H1 (cell line): ENCODE results near the gene SMG1. TPM values are rescaled to one million over a fixed set of nuclear protein-coding genes. Genes with fewer than 3 reads are reported as not detected.

Experiments used
- CTCF ChIA-PET: fragments of 300-600 bp; sonication (Branson Sonifier 250); formaldehyde crosslinking; loops from one replicate; lab custom pipeline; 2021; ENCODE audit not compliant: partially characterized antibody; lab: Charles Lee
- POLR2A ChIA-PET: fragments of 300-600 bp; sonication (Branson Sonifier 250); formaldehyde crosslinking; loops from one replicate; lab custom pipeline; 2021; ENCODE audit warnings: inconsistent platforms; ENCODE audit not compliant: partially characterized antibody; lab: Charles Lee
- DNase-seq, 2 experiments: peaks; one replicate each; pipeline versions ENCODE4 v3.0.0 to v3.0.0-alpha.2; 2010 to 2022; ENCODE audit warnings: low spot score in 2 of 2, low read depth in 1 of 2, mixed read lengths in 1 of 2
- FAIRE-seq: peaks from 2 replicates; lab custom pipeline; 2011; peaks lifted over from hg19 to GRCh38; lab: Jason Lieb, UNC
- H2AFZ ChIP-seq: 2 replicates; pipeline ENCODE4 v1.8.1; 2012; ENCODE audit warnings: low read length, inconsistent platforms
- H2AK5ac ChIP-seq: 2 replicates; pipeline ENCODE4 v1.6.1; 2013; ENCODE audit warnings: low read depth, low read length
- H2BK120ac ChIP-seq: replicated peaks from 2 replicates; pipeline ENCODE3; 2013; ENCODE audit warnings: low read depth, low read length, inconsistent platforms
- H2BK12ac ChIP-seq: 2 replicates; pipeline ENCODE4 v1.6.1; 2013; ENCODE audit warnings: low read depth, low read length
- H2BK15ac ChIP-seq: 2 replicates; pipeline ENCODE4 v1.6.1; 2013; ENCODE audit warnings: low read length
- H2BK20ac ChIP-seq: 2 replicates; pipeline ENCODE4 v1.6.1; 2013; ENCODE audit warnings: low read length
- H2BK5ac ChIP-seq: 2 replicates; pipeline ENCODE4 v1.6.1; 2013; ENCODE audit warnings: low read depth, low read length
- H3K14ac ChIP-seq: 2 replicates; pipeline ENCODE4 v1.6.1; 2013; ENCODE audit warnings: inconsistent platforms; ENCODE audit not compliant: insufficient read length
- H3K18ac ChIP-seq: 2 replicates; pipeline ENCODE4 v1.6.1; 2013; ENCODE audit warnings: low read length; ENCODE audit errors: extremely low read depth
- H3K23ac ChIP-seq: 2 replicates; pipeline ENCODE4 v1.6.1; 2013; ENCODE audit warnings: inconsistent platforms; ENCODE audit not compliant: insufficient read length
- H3K23me2 ChIP-seq: 2 replicates; pipeline ENCODE4 v1.6.1; 2013; ENCODE audit warnings: low read depth, low read length
- H3K27ac ChIP-seq: 2 replicates; pipeline ENCODE4 v1.6.1; 2011; ENCODE audit warnings: low read depth, low read length, inconsistent platforms
- H3K27me3 ChIP-seq, 4 experiments: replicated peaks in 1 of 4; 1 replicate in 1 of 4; 2 replicates in 3 of 4; pipeline versions ENCODE4 v1.6.1 to v1.8.1; 2011 to 2013; ENCODE audit warnings: low read length in 3 of 4, mild to moderate bottlenecking in 3 of 4, inconsistent platforms in 2 of 4, mixed read lengths in 2 of 4, moderate library complexity in 1 of 4; ENCODE audit not compliant: control insufficient read depth in 3 of 4, insufficient read depth in 3 of 4; ENCODE audit errors: extremely low read depth in 1 of 4
- H3K36me3 ChIP-seq, 4 experiments: 2 replicates each; pipeline versions ENCODE4 v1.6.1 to v1.8.1; 2011 to 2013; ENCODE audit warnings: mild to moderate bottlenecking in 4 of 4, low read length in 3 of 4, moderate library complexity in 2 of 4, control low read depth in 1 of 4, inconsistent platforms in 1 of 4; ENCODE audit not compliant: insufficient read depth in 4 of 4, control insufficient read depth in 2 of 4
- H3K4ac ChIP-seq: replicated peaks from 2 replicates; pipeline ENCODE3; 2013; ENCODE audit warnings: low read length, low read depth, mixed read lengths, inconsistent platforms; ENCODE audit not compliant: insufficient read length
- H3K4me1 ChIP-seq, 4 experiments: replicated peaks in 1 of 4; 1 replicate in 1 of 4; 2 replicates in 3 of 4; pipeline versions ENCODE4 v1.6.1 to v1.8.1; 2011 to 2013; ENCODE audit warnings: low read length in 3 of 4, inconsistent platforms in 2 of 4, mixed read lengths in 1 of 4; ENCODE audit not compliant: insufficient read depth in 4 of 4, control insufficient read depth in 3 of 4
- H3K4me2 ChIP-seq, 2 experiments: 2 replicates each; pipeline versions ENCODE4 v1.6.1 to v1.8.1; 2011 to 2013; ENCODE audit warnings: low read depth in 2 of 2, low read length in 2 of 2, control low read depth in 1 of 2, inconsistent platforms in 1 of 2, mild to moderate bottlenecking in 1 of 2; ENCODE audit not compliant: insufficient read depth in 1 of 2
- H3K4me3 ChIP-seq, 4 experiments: fragments of 200-600, 300-600 bp in 1 of 4; sonication (generic), shearing (Covaris generic), sonication (Bioruptor Twin) in 1 of 4; 2 replicates each; pipeline versions ENCODE4 v1.5.1 to v1.8.1; 2011 to 2016; ENCODE audit warnings: low read length in 4 of 4, low read depth in 3 of 4, control low read depth in 2 of 4, inconsistent platforms in 2 of 4, mild to moderate bottlenecking in 2 of 4, mixed read lengths in 1 of 4, moderate library complexity in 1 of 4; ENCODE audit not compliant: insufficient read depth in 2 of 4; ENCODE audit errors: extremely low read depth in 1 of 4
- H3K56ac ChIP-seq: replicated peaks from 2 replicates; pipeline ENCODE3; 2013; ENCODE audit warnings: low read depth, mild to moderate bottlenecking, mixed read lengths, low read length, inconsistent platforms; ENCODE audit not compliant: insufficient read length
- H3K79me1 ChIP-seq: 2 replicates; pipeline ENCODE4 v1.6.1; 2013; ENCODE audit warnings: low read depth, low read length, control low read depth
- H3K79me2 ChIP-seq, 2 experiments: 2 replicates each; pipeline versions ENCODE4 v1.6.1 to v1.8.1; 2012 to 2013; ENCODE audit warnings: low read length in 2 of 2, mild to moderate bottlenecking in 2 of 2, inconsistent platforms in 1 of 2; ENCODE audit not compliant: insufficient read depth in 2 of 2, control insufficient read depth in 1 of 2
- H3K9ac ChIP-seq, 4 experiments: replicated peaks in 1 of 4; 1 replicate in 1 of 4; 2 replicates in 3 of 4; pipeline versions ENCODE4 v1.6.1 to v1.8.1; 2011 to 2013; ENCODE audit warnings: low read depth in 3 of 4, low read length in 3 of 4, control low read depth in 2 of 4, mild to moderate bottlenecking in 2 of 4, moderate library complexity in 2 of 4, inconsistent platforms in 1 of 4; ENCODE audit errors: extremely low read depth in 1 of 4
- H3K9me3 ChIP-seq, 2 experiments: 2 replicates each; pipeline versions ENCODE4 v1.6.1 to v1.8.1; 2012 to 2013; ENCODE audit warnings: mild to moderate bottlenecking in 2 of 2, moderate library complexity in 2 of 2, control low read depth in 1 of 2, inconsistent platforms in 1 of 2, low read depth in 1 of 2, low read length in 1 of 2, mixed read lengths in 1 of 2; ENCODE audit not compliant: insufficient read depth in 2 of 2
- H4K20me1 ChIP-seq, 2 experiments: replicated peaks in 1 of 2; 2 replicates each; pipeline versions ENCODE3 to v1.8.1; 2011 to 2013; ENCODE audit warnings: inconsistent platforms in 2 of 2, low read length in 2 of 2, mild to moderate bottlenecking in 1 of 2; ENCODE audit not compliant: insufficient read depth in 2 of 2, control insufficient read depth in 1 of 2
- H4K5ac ChIP-seq: 2 replicates; pipeline ENCODE4 v1.6.1; 2013; ENCODE audit warnings: low read length, low read depth, mixed read lengths, inconsistent platforms; ENCODE audit not compliant: insufficient read length
- H4K8ac ChIP-seq: 2 replicates; pipeline ENCODE4 v1.8.0; 2013; ENCODE audit warnings: mild to moderate bottlenecking, moderate library complexity, low read length, inconsistent platforms; ENCODE audit not compliant: insufficient read depth; ENCODE audit errors: extremely low read depth
- H4K91ac ChIP-seq: replicated peaks from 2 replicates; pipeline ENCODE3; 2013; ENCODE audit warnings: low read length, mixed read lengths, inconsistent platforms; ENCODE audit not compliant: insufficient read length
- CHD1 ChIP-seq: IDR thresholded peaks from 2 replicates; pipeline ENCODE4 v1.6.1; 2012; ENCODE audit warnings: low read depth, low read length, improper control_type of control experiment
- CREB1 ChIP-seq: IDR thresholded peaks from 2 replicates; pipeline ENCODE4 v1.6.1; 2012; ENCODE audit warnings: inconsistent platforms
- EGR1 ChIP-seq: IDR thresholded peaks from 2 replicates; pipeline ENCODE4 v1.6.1; 2011; ENCODE audit warnings: low read depth, low read length, borderline replicate concordance
- EP300 ChIP-seq, 2 experiments: IDR thresholded peaks; 1 replicate in 1 of 2; 2 replicates in 1 of 2; pipeline ENCODE4 v1.6.1; 2011 to 2012; ENCODE audit warnings: low read depth in 2 of 2, low read length in 2 of 2, mild to moderate bottlenecking in 2 of 2, borderline replicate concordance in 1 of 2, inconsistent platforms in 1 of 2, moderate library complexity in 1 of 2
- EZH2 ChIP-seq: fragments of 200-600 bp; sonication (generic); IDR thresholded peaks from 2 replicates; pipeline ENCODE4 v1.7.1; 2012; ENCODE audit warnings: low read depth, mild to moderate bottlenecking, moderate library complexity, low read length, inconsistent platforms; ENCODE audit not compliant: severe bottlenecking
- RFX5 ChIP-seq: IDR thresholded peaks from 2 replicates; pipeline ENCODE4 v1.6.1; 2011; ENCODE audit warnings: low read depth, low read length, improper control_type of control experiment, borderline replicate concordance
- SP2 ChIP-seq: IDR thresholded peaks from 2 replicates; pipeline ENCODE4 v1.6.1; 2012; ENCODE audit warnings: mild to moderate bottlenecking, low read length, inconsistent platforms
- SP4 ChIP-seq: IDR thresholded peaks from 2 replicates; pipeline ENCODE4 v1.6.1; 2012; ENCODE audit warnings: low read length, inconsistent platforms
- SRF ChIP-seq: IDR thresholded peaks from 2 replicates; pipeline ENCODE4 v1.6.1; 2011; ENCODE audit warnings: mild to moderate bottlenecking, low read depth, low read length, moderate library complexity
- SUZ12 ChIP-seq: fragments of 200-600 bp; sonication (generic); IDR thresholded peaks from 2 replicates; pipeline ENCODE4 v1.6.1; 2012; ENCODE audit warnings: mild to moderate bottlenecking, inconsistent platforms, low read length, moderate library complexity, mixed read lengths
- TAF7 ChIP-seq: optimal IDR thresholded peaks from 2 replicates; pipeline ENCODE3; 2011; ENCODE audit warnings: low read depth, mild to moderate bottlenecking, inconsistent platforms, low read length, moderate library complexity, borderline replicate concordance
- TBP ChIP-seq: IDR thresholded peaks from 2 replicates; pipeline ENCODE4 v1.6.1; 2011; ENCODE audit warnings: low read depth, low read length, improper control_type of control experiment
- WGBS, 2 experiments: shearing (Covaris generic) in 1 of 2; methylation state at CpG; one replicate each; pipeline versions ENCODE4 v1.1.6 to v1.1.7; 2013 to 2015; ENCODE audit warnings: low lambda C conversion rate in 2 of 2, mixed read lengths in 2 of 2, inconsistent platforms in 1 of 2, low coverage in 1 of 2, missing lambda C conversion rate in 1 of 2; ENCODE audit not compliant: insufficient replicate concordance in 2 of 2, insufficient coverage in 1 of 2, insufficient read length in 1 of 2; ENCODE audit errors: extremely low coverage in 1 of 2, missing lambda C conversion rate in 1 of 2; 5-methylcytosine and 5-hydroxymethylcytosine counted together
- polyA plus RNA-seq, 7 experiments: library from polyadenylated mRNA; depleted of rRNA in 3 of 7; stranded (reverse) in 5 of 7; unstranded in 2 of 7; fragments of >200 nt in 5 of 7; fragments of 200-250 nt in 2 of 7; gene quantifications; 1 replicate in 5 of 7; 2 replicates in 1 of 7; 4 replicates in 1 of 7; pipeline versions ENCODE4 v1.2.1 to v1.2.3, GENCODE V29; 2011 to 2013; ENCODE audit warnings: missing spikeins in 2 of 7, mixed read lengths in 2 of 7
- total RNA-seq: library from RNA; stranded (reverse); fragmentation: NEBNext Ultra II Directional; extraction: Animal tissue kit (Norgen Biotek cat#: 25700); gene quantifications from 2 replicates; pipeline ENCODE4 v1.2.1, GENCODE V29; 2021

Gene SMG1
- total and polyA plus RNA-seq, 2 of the 8 experiments (the other 6 are each of a cell fraction or from before 2014, with no cell fraction given) = 14.9 to 90.6 TPM

- no peak overlapping the region for H3K18ac ChIP-seq
- no peak overlapping the region for H3K14ac ChIP-seq
- no peaks in the 10 kb centered on the region for H3K9me3 ChIP-seq
- no peak overlapping the region for H2BK15ac ChIP-seq
- no peak overlapping the region for H2BK20ac ChIP-seq
- no peak overlapping the region for H2AK5ac ChIP-seq
- no peak overlapping the region for H4K91ac ChIP-seq
- no peak overlapping the region for H2BK5ac ChIP-seq
- ChIA-PET POLR2A (interaction anchor here (1.2 to 3.2 kb wide), 3 partner anchors 24 to 38 kb away, joined by 4 to 13 read pairs (median 7); partner anchors contain the start of gene RPS15A), CTCF (no interaction called here)
- no peak overlapping the region for H3K27ac ChIP-seq
- no peaks in the 10 kb centered on the region for H3K23me2 ChIP-seq
- no peak overlapping the region for H4K5ac ChIP-seq
- FAIRE-seq (no peak), DNase-seq (no peak)
- no peak overlapping the region for H2BK120ac ChIP-seq
- H3K36me3 ChIP-seq = peaks cover 8 to 50% (median 41%) of the 10 kb centered on the region in 4 experiments; a peak in 7 of 8 replicates
- no peak overlapping the region for H3K4me2 ChIP-seq
- no peaks in the 10 kb centered on the region for H3K4me1 ChIP-seq
- H3K9ac ChIP-seq = no peak overlapping the region
- no peak overlapping the region for H3K56ac ChIP-seq
- no peak overlapping the region for H2BK12ac ChIP-seq
- H4K20me1 ChIP-seq = peaks cover 0 to 2% of the 10 kb centered on the region in 2 experiments
- no peak overlapping the region for H3K4me3 ChIP-seq
- H3K27me3 ChIP-seq = no peaks in the 10 kb centered on the region
- H3K79me2 ChIP-seq = no peaks in the 10 kb centered on the region
- H2AFZ ChIP-seq = no peak overlapping the region
- TF ChIP-seq EZH2 (no peak), RFX5 (no peak), SUZ12 (no peak), SP4 (no peak), TAF7 (no peak), SP2 (no peak), SRF (no peak), CHD1 (no peak), EP300 (IDR thresholded peaks at IDR 0.05; ENCODE audit: borderline replicate concordance in 1 of 2, low read depth in 2 of 2, low read length in 2 of 2) (no peak), TBP (no peak), EGR1 (no peak), CREB1 (no peak)
- no peak overlapping the region for H3K23ac ChIP-seq
- H4K8ac ChIP-seq = no peak overlapping the region
- no peaks in the 10 kb centered on the region for H3K79me1 ChIP-seq
- 82% methylated on average over 4 of the region's 4 CpGs; no CpG with 5 or more reads in 1 of the 2 experiments for WGBS, 2 experiments
- no peak overlapping the region for H3K4ac ChIP-seq
Measured at GRCh38 chr16:18827890-18828289, 98.3 kb downstream of the SMG1 start.
